ENCODE measurements around the gene KIF2C. TPM values are rescaled to one million over a fixed set of nuclear protein-coding genes. Genes with fewer than 3 reads are reported as not detected.
A peak's percentile ranks its signal among the peaks of the same experiment; 100 is the strongest.

KIF2C gene
- total RNA-seq, 1 donor from 2014 or later, result 1.6 TPM

- H3K36me3 ChIP-seq, result peaks cover 30% of the 10 kb centered on the region
- no peak for DNase-seq
- no peaks in the 10 kb centered on the region for H3K9me3 ChIP-seq (replicated peaks)
- no peaks in the 10 kb centered on the region for H3K27me3 ChIP-seq (ENCODE audit: low read depth)
- peaks cover 33% of the 10 kb centered on the region for H3K4me1 ChIP-seq
- no peak overlapping the region for H3K27ac ChIP-seq (replicated peaks)
- intact Hi-C loops (cut with micrococcal nuclease), result no loop called here
- TF ChIP-seq, protein P1, sequence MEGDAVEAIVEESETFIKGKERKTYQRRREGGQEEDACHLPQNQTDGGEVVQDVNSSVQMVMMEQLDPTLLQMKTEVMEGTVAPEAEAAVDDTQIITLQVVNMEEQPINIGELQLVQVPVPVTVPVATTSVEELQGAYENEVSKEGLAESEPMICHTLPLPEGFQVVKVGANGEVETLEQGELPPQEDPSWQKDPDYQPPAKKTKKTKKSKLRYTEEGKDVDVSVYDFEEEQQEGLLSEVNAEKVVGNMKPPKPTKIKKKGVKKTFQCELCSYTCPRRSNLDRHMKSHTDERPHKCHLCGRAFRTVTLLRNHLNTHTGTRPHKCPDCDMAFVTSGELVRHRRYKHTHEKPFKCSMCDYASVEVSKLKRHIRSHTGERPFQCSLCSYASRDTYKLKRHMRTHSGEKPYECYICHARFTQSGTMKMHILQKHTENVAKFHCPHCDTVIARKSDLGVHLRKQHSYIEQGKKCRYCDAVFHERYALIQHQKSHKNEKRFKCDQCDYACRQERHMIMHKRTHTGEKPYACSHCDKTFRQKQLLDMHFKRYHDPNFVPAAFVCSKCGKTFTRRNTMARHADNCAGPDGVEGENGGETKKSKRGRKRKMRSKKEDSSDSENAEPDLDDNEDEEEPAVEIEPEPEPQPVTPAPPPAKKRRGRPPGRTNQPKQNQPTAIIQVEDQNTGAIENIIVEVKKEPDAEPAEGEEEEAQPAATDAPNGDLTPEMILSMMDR (IDR thresholded peaks at IDR 0.05; ENCODE audit: borderline replicate concordance), result no peak
- peak overlapping the region; percentile 68 for H3K4me3 ChIP-seq
Observed at GRCh38 chr1:44783697-44784093, 44.1 kb downstream of the KIF2C start.

GRCh38 chr1:44784094-44785028, 44.7 kb downstream of the KIF2C start:
- Histone ChIP-seq H3K27ac (replicated peaks) (no peak overlapping the region), H3K9me3 (replicated peaks) (no peaks in the 10 kb centered on the region), H3K4me1 (peaks cover 33% of the 10 kb centered on the region), H3K36me3 (peaks cover 23% of the 10 kb centered on the region), H3K4me3 (peak overlapping the region; percentile 68), H3K27me3 (ENCODE audit: low read depth) (no peaks in the 10 kb centered on the region)
- TF ChIP-seq, protein P1 (IDR thresholded peaks at IDR 0.05; ENCODE audit: borderline replicate concordance), result no peak
- DNase-seq, result no peak
- intact Hi-C loops (cut with micrococcal nuclease), result no loop called here

DNA sequence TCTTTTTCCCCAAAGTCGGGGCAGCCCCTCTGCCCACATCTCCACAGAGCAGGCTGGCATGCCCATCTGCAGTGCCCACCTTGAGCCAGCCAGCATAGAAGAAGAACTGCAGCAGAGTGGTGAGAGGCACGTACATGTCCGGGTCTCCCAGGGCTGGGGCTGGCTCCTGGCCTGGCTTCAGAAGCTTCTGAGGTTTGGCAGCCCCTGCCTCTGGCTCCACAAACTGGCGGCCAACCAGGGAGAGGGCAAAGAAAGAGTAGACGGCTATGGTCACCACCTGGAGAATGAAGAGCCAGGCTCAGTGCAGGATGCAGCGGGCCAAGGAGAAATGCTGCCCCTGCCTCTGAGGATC, 45.4 kb downstream of the KIF2C start:
- H3K36me3 ChIP-seq, result peaks cover 17% of the 10 kb centered on the region
- DNase-seq, result no peak
- no peak overlapping the region for H3K4me3 ChIP-seq

DNA sequence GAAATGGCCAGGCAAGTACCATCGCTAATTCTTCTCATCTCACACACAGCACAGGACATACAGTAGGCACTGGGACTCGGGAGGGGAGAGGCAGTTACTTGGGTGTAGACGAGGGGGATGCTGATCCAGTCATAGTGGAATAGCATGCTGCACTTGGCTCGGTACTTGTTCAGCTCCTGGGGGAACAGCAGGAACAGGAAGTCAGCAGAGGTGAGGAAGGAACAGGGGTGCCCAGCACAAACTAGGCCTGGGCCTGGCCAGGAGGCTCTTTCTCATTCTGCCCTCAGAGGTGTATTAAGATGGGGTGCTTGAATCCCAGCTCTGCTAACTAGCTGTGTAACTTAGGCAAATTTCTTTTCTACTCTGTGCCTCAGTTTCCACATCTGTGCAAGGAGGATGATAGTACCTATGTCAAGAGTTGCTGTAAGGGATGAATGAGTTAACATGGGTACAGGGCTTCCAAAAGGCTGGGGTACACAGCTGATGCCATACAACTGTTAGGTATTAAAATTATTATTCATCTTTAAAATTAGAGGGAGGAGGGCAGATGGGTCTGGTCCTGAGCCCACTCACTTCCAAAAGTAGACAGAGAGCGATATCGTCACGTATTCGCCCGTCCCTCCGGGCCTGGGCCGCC, 46.0 kb downstream of the KIF2C start:
- H3K36me3 ChIP-seq, result peaks cover 11% of the 10 kb centered on the region
- no peak for DNase-seq
- H3K27ac ChIP-seq (replicated peaks), result peak overlapping the region; percentile 64
- no peaks in the 10 kb centered on the region for H3K27me3 ChIP-seq (ENCODE audit: low read depth)
- H3K4me1 ChIP-seq, result peaks cover 33% of the 10 kb centered on the region
- no peaks in the 10 kb centered on the region for H3K9me3 ChIP-seq (replicated peaks)
- H3K4me3 ChIP-seq, result peak overlapping the region; percentile 68
- intact Hi-C loops (cut with micrococcal nuclease), result no loop called here
- TF ChIP-seq, protein P1 (IDR thresholded peaks at IDR 0.05; ENCODE audit: borderline replicate concordance), result no peak

More for the DNA sequence above, 45.4 kb downstream of the KIF2C start:
- TF ChIP-seq, protein P1 (IDR thresholded peaks at IDR 0.05; ENCODE audit: borderline replicate concordance), result no peak
- intact Hi-C loops (cut with micrococcal nuclease), result no loop called here
- peaks cover 33% of the 10 kb centered on the region for H3K4me1 ChIP-seq
- H3K27ac ChIP-seq (replicated peaks), result no peak overlapping the region
- H3K9me3 ChIP-seq (replicated peaks), result no peaks in the 10 kb centered on the region
- H3K27me3 ChIP-seq (ENCODE audit: low read depth), result no peaks in the 10 kb centered on the region

DNA sequence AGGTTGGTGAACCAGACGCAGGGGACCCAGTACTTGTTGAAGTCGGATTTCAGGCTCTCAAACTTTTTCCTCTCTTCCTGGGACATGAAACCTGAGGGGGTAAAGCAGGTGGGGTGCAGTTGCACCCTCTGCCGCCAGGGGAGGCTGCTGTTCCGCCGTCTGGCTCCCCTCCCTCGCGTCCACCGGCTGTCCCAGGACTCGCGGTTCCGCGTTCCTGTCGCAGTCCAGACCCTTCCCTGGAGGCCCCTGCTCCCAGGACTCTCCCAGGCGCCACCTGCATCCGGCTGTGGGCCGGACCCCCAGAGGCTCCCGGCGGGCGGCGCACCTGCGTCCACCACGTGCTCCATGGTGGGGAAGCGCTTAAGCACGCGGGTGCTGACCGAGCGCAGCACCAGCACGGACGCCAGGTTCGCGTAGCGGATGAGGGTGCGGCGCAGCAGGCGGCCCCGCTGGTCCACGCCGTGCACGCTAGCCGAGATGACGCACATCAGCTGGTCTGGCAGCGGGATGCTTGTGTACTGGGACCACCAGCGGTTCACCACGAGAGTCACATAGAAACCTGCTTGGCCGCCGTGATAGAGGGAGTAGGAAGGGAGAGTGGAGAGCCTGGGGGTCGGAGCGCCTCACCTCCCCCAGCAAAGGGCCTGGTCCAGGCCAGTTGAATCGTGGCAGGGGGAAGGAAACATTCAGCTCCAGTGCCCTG, 46.7 kb downstream of the KIF2C start:
- TF ChIP-seq, protein P1 (IDR thresholded peaks at IDR 0.05; ENCODE audit: borderline replicate concordance), result peak; percentile 99
- peak; percentile 73 for DNase-seq
- Histone ChIP-seq H3K36me3 (peaks cover 5% of the 10 kb centered on the region), H3K27me3 (ENCODE audit: low read depth) (no peaks in the 10 kb centered on the region), H3K9me3 (replicated peaks) (no peaks in the 10 kb centered on the region), H3K27ac (replicated peaks) (peak overlapping the region; percentile 64), H3K4me1 (peaks cover 33% of the 10 kb centered on the region), H3K4me3 (peak overlapping the region; percentile 68)
- intact Hi-C loops (cut with micrococcal nuclease), result no loop called here

Data from left ventricle myocardium inferior (tissue), 1 donor.